ENCODE data around the gene VCP. TPM values are rescaled to one million over a fixed set of nuclear protein-coding genes. Genes with fewer than 3 reads are reported as not detected.

Gene VCP
- total and polyA plus RNA-seq, 9 of the 15 experiments (the other 6 are each of a cell fraction or from before 2014, with no cell fraction given): 7.1 to 257 (median 199) TPM

- no peak for TF ChIP-seq MLLT1 (IDR thresholded peaks at IDR 0.05)
- TF ChIP-seq ZNF740 (CRISPR knock-in tag; IDR thresholded peaks at IDR 0.05): no peak
- no peak for TF ChIP-seq ZNF740 (tag; IDR thresholded peaks at IDR 0.05)
- no peak for TF ChIP-seq WHSC1 (IDR thresholded peaks at IDR 0.05; ENCODE audit: low read length)
- TF ChIP-seq RCOR1 (IDR thresholded peaks at IDR 0.05; ENCODE audit: borderline replicate concordance in 1 of 2, low read depth in 2 of 2, low read length in 2 of 2): no peak
- no peak for TF ChIP-seq HNRNPH1 (optimal IDR thresholded peaks at IDR 0.05; ENCODE audit: low read depth, low read length)
- TF ChIP-seq ZNF239 (CRISPR knock-in tag; IDR thresholded peaks at IDR 0.05): peak; percentile 68
- no peak for TF ChIP-seq POLR3A (IDR thresholded peaks at IDR 0.05; ENCODE audit: borderline replicate concordance, extremely low read depth, insufficient read depth, insufficient read length)
- TF ChIP-seq ETV6 (IDR thresholded peaks at IDR 0.05; ENCODE audit: borderline replicate concordance in 1 of 2, low read depth in 2 of 2, low read length in 1 of 2): no peak
- TF ChIP-seq ETV6 (CRISPR knock-in tag; IDR thresholded peaks at IDR 0.05; ENCODE audit: borderline replicate concordance): no peak
- TF ChIP-seq ZNF253 (CRISPR knock-in tag; conservative IDR thresholded peaks at IDR 0.05): no peak
- no peak for TF ChIP-seq FOXP4 (CRISPR knock-in tag; IDR thresholded peaks at IDR 0.05; ENCODE audit: borderline replicate concordance)
- no peak for TF ChIP-seq SMAD3 (CRISPR knock-in tag; conservative IDR thresholded peaks at IDR 0.05)
- no peak for TF ChIP-seq ADNP (tag; IDR thresholded peaks at IDR 0.05)
- no peak for TF ChIP-seq ZFPM2 (CRISPR knock-in tag; IDR thresholded peaks at IDR 0.05)
- no peak for TF ChIP-seq SAFB2 (IDR thresholded peaks at IDR 0.05; ENCODE audit: borderline replicate concordance, low read depth, low read length, severe bottlenecking)
- peak in 1 of 2 experiments; percentile 100; a peak in 2 of 4 replicates for TF ChIP-seq KDM4B (IDR thresholded peaks at IDR 0.05; ENCODE audit: borderline replicate concordance in 2 of 2, low read depth in 1 of 2)
- no peak for TF ChIP-seq PATZ1 (CRISPR knock-in tag; IDR thresholded peaks at IDR 0.05; ENCODE audit: borderline replicate concordance)
- no peak for TF ChIP-seq THAP7 (CRISPR knock-in tag; IDR thresholded peaks at IDR 0.05)
These were observed 30.6 kb upstream of the VCP start, which contains the start of gene STOML2 (continued) for GRCh38 chr9:35102769-35103659.

Data from K562 (cell line).